NT2/D1 (cell line): ENCODE measurements around the gene CEP290.

Experiments used
- SUZ12 ChIP-seq: IDR thresholded peaks from 2 replicates; pipeline ENCODE4 v1.6.1; 2011; ENCODE audit not compliant: insufficient read length, insufficient read depth; ENCODE audit errors: extremely low read depth
- YY1 ChIP-seq: IDR thresholded peaks from 2 replicates; pipeline ENCODE4 v1.6.1; 2011; ENCODE audit not compliant: insufficient read length, insufficient read depth
- ZNF274 ChIP-seq: IDR thresholded peaks from 2 replicates; pipeline ENCODE4 v1.6.1; 2011; ENCODE audit warnings: mild to moderate bottlenecking, low read depth, low read length

DNA sequence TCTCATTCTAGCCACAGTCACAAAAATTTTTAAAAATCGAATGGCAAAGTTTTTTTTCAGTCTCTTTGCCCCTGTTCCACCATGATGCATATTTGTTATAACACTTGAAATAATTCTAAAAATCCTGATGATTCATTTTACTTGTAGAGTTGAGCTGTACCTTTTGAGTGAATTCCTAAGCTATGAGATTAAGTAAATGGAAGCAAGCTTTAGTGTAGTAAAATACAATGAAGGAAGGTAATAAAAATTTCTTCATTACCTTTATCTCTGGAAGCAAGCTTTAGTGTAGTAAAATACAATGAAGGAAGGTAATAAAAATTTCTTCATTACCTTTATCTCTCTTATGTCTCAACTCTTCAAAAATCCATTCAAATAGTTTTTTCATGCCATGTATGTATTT, 46.3 kb upstream of the CEP290 start:
- TF ChIP-seq ZNF274 (no peak), SUZ12 (no peak), YY1 (no peak)
